Umbilical cord (tissue), 2 donors: ENCODE data around the gene DDO. TPM values are rescaled to one million over a fixed set of nuclear protein-coding genes. Genes with fewer than 3 reads are reported as not detected.
"Not testable (repeated sequence)": the region's sequence is repeated elsewhere in the genome, so short reads cannot be mapped to it uniquely, and the experiment has no call there.

Experiments used
- DNase-seq: peaks from one replicate; pipeline ENCODE4 v3.0.0-alpha.2; 2015; ENCODE audit warnings: low spot score
- total RNA-seq: library from RNA; depleted of rRNA; stranded (reverse); fragments of >200 nt; gene quantifications from one replicate; pipeline ENCODE4 v1.2.3, GENCODE V29; 2014; ENCODE audit warnings: low replicate concordance; ENCODE audit not compliant: insufficient read depth

Gene DDO
- total RNA-seq, 1 donor from 2014 or later, result 0.48 TPM

- peak; percentile 42 for DNase-seq
Observed at GRCh38 chr6:110367825-110368224, 47.5 kb downstream of the DDO start.

DNA sequence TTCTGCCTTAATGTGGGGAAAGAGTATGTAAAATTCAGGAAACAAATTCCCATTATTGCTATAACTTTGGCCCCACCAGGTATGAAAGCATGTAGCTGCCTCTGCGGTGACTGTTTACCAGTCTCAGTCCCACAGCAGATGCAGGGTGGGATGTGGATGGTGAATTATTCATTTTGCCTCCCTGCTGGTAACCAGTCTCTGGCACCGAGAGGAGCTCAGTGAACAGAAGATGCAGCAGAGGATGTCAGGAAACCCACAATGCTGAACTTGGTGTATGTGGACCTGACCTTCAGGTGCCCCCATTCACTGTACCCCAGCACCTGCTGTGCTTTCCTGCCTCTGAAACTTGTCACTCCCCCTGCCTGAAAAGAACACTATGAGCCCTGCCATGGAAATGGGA, 48.4 kb downstream of the DDO start:
- no peak for DNase-seq

- peak; percentile 61 for DNase-seq
Observed at GRCh38 chr6:110366256-110366655, 49.1 kb downstream of the DDO start.

DNA sequence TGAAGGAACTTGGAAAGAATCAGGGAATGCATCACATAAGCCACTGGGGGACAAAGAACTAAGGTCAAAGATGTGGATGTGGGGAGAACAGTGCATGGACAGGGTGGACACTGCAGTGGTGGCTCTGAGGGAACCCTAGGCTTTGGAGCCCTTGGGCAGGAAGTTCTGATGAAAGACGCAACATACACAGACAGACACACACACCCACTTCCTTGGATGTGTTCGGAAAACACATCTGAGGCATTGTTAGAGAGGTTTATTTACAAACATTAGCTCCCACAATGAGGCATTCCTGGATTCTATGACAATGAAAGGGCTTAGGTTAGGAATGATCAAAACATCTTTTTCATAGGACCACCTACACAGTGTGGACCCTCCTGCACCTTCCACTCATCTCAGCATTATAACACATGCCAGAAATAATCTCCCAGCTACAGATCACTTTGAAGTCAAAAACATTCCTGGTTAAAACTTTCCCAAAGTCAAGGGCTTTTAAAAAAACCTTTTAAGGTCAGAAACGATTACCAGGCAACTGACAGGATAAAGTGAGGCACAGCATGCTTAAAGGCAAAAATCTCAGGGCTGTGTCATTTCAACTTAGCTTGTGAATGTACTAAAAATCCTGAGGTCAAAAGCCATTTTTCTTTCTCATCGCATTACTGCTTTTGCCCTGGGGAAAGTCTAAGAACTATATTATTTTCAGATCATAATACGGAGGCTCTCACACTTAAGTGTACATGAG, 50.8 kb downstream of the DDO start:
- peak; percentile 93 for DNase-seq

GRCh38 chr6:110363748-110364147, 51.6 kb downstream of the DDO start:
- DNase-seq, result peak; percentile 70

DNA sequence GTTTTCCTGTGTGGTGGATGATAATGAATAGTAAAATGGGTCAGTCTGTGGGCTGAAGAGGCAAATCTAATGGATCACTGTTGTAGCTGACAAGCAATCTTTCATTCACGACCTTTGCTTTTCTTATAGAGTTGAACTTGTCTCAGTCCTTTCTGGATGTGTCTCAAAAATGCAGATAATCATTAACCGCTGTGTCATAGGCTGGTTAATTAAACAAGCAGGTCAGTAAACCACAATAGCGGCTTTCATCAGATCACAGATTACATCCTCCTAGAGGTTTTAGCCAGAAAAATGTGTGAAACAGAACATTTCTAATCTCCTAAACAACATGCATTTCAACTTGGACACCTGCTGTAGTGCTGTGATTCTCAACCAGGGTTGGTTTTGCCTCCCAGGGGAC, 54.7 kb downstream of the DDO start:
- DNase-seq, result no peak

DNA sequence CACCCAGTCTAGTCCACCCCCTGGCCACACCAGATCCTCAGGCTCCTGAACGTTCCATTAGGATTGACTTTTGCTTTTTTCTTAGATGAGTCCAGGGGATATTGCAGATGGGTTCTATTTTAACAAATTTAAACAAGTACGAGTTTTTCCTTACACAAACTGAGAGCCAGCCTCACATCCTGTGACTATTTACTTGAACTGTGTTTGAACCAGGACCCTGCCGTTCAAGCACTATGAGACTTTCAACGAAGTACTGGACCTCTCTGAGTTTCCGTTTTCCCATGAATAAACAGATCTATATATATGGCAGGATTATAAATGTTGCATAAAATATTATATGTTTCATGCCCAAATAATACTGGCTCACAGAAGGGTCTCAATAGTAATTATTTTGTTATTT, 55.8 kb downstream of the DDO start:
- DNase-seq, result peak; percentile 46

DNA sequence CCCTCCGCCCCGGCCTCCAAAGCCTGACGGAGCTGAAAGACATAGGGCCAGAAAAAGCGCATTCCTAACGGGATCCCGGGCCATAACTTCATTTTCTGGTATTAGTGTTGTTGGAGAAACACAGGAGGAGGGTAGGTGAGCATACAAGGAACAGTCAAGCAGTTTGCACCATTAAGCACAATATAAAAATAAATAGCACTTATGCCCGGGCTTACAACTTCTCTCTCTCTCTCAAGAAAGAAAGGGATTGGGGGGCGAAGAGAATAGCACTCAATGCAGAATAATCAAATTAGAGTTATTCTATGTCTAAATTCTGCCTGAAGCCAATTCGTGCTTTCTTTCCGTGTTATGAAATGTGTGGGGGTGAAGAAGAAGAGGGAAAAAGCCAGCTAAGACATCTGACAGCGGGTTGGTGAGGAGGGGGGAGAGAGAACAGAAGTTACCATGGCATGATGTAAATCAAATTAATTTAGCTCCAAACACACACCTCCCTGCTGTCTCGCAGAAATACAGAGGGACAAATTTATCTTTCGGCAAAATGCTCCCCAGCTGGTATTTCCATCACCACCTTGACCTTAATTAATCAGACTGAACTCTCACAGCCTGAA, 56.7 kb downstream of the DDO start:
- DNase-seq, result peak; percentile 40

DNA sequence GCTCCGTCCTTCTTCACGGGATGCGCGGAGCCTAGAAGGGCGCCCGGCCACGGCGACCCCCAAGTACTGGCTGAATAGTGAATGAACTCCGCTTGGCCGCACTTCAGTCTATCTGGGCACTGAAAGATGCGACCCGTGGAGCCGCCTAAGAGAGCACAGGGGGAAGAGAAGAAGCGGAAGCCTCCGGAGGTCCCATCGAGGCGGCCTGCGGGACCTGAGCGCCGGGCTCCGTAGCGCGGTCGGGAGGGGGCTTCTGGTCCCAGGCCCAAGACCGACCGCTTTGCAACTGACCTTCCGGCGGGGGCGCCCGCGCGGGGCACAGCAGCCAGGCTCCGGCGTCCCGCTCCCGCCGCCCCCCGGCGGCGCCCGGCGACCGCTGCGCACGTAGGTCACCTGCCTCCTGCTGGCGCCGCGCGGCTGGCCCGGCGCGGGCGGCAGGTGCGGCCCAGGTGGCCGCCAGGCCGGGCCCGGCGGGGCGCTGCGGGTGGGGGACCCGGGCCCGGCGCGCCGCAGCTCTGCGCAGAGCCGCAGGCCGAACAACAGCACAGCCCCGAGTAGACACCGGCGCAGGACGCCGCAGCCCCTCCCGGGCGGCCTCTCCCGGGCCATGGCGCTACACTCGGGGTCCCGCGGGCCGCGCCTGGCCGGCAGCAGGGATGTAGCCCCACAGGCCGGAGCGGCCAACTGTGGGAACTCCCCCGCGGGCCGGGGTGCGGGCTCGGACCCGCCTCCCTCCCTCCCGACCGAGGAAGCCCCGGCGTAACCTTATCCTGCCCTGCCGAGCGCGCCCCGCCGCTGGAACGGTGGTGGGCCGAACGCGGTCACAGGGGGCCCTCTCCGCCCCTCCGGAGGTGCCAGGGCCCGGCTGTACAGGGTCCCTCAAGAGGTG, 57.5 kb downstream of the DDO start, which contains the start of gene METTL24:
METTL24 (minus strand) TSS at position 686 of the 889 bp plus-strand sequence; CDS start at position 609, 77 bp downstream.
- peak; percentile 48 for DNase-seq

- DNase-seq, result peak; percentile 53
Observed at GRCh38 chr6:110357298-110357663, 58.1 kb downstream of the DDO start.

- DNase-seq, result peak; percentile 67
Observed at GRCh38 chr6:110356778-110357177, 58.6 kb downstream of the DDO start.

- DNase-seq, result peak; percentile 46
Observed at GRCh38 chr6:110355727-110356126, 59.6 kb downstream of the DDO start.

GRCh38 chr6:110355022-110355421, 60.4 kb downstream of the DDO start:
- peak; percentile 51 for DNase-seq

- DNase-seq, result no peak
Observed at GRCh38 chr6:110354153-110354552, 61.2 kb downstream of the DDO start.

GRCh38 chr6:110353457-110354001, 61.8 kb downstream of the DDO start:
- DNase-seq, result peak; percentile 93

GRCh38 chr6:110352563-110353262, 62.7 kb downstream of the DDO start:
- peak; percentile 88 for DNase-seq

DNA sequence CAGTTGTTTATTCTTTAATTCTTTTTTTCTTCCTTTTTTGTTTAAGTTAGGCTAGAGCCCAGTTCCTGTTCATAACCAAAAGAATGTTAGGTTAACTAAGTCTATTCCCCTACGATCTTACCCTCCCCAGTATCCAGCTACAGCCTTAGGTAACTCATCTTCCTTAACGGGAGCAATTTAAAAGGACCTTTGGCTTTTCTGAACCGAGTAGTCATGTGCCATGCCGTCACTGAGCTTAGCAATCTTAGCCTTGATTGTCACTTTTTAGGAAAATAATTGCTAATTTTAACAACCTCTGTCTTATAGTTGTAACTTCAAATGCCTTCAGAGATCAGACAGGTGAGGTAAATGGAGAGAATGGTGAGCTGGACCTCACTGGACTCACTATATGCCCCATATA, 63.4 kb downstream of the DDO start:
- DNase-seq, result no peak

DNA sequence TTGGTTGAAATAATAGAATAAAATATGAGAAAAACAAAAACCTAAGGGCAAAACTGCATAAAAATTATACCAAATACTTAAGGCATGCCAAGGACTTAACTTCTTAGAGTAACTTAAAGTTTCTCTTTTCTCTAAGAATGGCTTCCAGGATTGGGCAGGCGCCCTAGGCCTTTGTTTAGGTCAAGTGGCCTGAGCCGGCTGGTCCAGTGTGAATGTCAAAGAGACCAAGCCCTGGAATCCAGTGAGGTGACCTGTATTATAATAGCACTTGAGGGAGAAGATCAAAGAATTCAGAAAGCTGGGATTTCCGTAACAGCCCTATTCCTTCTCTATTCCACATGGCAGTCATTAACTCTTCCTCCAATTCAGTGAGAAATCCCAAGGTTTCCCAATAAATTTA, 63.8 kb downstream of the DDO start:
- no peak for DNase-seq

DNA sequence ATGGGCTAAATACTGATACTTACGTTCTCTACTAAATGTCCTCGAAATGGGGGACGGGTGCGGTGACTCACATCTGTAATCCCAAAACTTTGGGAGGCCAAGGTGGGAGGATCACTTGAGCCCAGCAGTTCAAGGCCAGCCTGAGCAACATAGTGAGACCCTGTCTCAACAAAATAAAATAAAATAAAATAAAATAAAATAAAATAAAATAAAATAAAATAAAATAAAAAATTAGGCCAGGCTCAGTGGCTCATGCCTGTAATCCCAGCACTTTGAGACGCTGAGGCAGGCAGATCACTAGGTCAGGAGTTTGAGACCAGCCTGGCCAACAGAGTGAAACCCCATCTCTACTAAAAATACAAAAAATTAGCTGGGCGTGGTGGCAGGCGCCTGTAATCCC, 64.8 kb downstream of the DDO start:
- not testable (repeated sequence) for DNase-seq

DNA sequence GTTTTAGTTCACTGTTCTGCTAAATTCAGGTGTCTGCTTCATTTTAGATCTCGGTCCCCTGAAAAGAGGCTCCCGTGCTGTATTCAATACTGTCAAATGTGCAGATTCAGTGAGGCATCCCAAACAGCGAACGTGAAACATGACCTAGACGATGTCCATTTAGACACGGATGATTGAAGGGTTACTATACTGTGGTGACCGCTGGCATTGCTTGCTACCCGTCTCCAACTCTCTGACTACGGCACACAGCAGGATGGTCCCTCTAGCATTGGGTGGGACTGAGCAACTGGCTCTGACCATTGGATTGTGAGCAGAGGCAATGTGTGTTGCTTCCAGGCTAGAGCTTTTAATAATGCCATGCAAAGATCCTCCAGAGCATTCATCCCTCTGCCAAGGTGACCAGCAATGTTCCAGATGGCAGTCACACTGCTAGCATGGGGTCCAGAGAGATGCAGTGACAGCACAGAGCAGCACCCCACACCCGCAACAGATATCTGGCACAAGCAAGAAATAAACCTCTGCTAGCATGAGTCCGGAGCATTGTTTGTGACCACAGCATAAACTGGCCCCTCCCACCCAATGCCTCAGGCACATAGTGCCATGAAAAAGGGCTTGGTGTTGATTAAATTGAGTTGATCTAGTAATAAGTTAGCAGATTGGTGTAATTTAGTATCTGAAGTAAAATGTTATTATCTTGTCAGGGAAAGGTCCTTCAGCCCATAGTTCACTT, 66.2 kb downstream of the DDO start:
- DNase-seq, result no peak

- no peak for DNase-seq
Observed at GRCh38 chr6:110345025-110345424, 70.3 kb downstream of the DDO start.
